Left lobe of liver (tissue), 2 donors: ENCODE data around the gene LCOR. TPM values are rescaled to one million over a fixed set of nuclear protein-coding genes. Genes with fewer than 3 reads are reported as not detected.
A peak's percentile ranks its signal among the peaks of the same experiment; 100 is the strongest.

ENCODE experiments used
- ATAC-seq: fragments of 200-7000 bp; cut with Tn5 transposase; one replicate; pipeline ENCODE4 v1.9.1; 2020; ENCODE audit warnings: mild to moderate bottlenecking, moderate library complexity
- DNase-seq: peaks from one replicate; pipeline ENCODE4 v3.0.0-alpha.2; 2020; ENCODE audit warnings: low spot score
- total RNA-seq: library from RNA; stranded (reverse); gene quantifications from one replicate; pipeline ENCODE4 v1.2.1, GENCODE V29; 2021
- donor health status: DM: no; HTN: no; CAD: no; lungs with moderate emphysema.
- donor health status: DM: no; HTN: yes; CAD: no.

Gene LCOR
- total RNA-seq, 1 donor from 2014 or later = 9.2 TPM

GRCh38 chr10:96978621-96979154 lies 146.6 kb downstream of the LCOR start:
- ATAC-seq = no peak
- DNase-seq = no peak

GRCh38 chr10:96982149-96982930 lies 150.2 kb downstream of the LCOR start:
- ATAC-seq (peak; percentile 41), DNase-seq (no peak)

GRCh38 chr10:96984541-96985131 lies 152.5 kb downstream of the LCOR start:
- DNase-seq (no peak), ATAC-seq (no peak)

GRCh38 chr10:96986200-96986856 lies 154.2 kb downstream of the LCOR start:
- DNase-seq (no peak), ATAC-seq (no peak)

- DNase-seq (no peak), ATAC-seq (no peak)
These were observed 155.2 kb downstream of the LCOR start for GRCh38 chr10:96987141-96987841.

GRCh38 chr10:96987842-96988175 lies 155.7 kb downstream of the LCOR start:
- DNase-seq = no peak
- no peak for ATAC-seq

GRCh38 chr10:96988426-96988825 lies 156.3 kb downstream of the LCOR start:
- ATAC-seq (no peak), DNase-seq (no peak)

GRCh38 chr10:96991313-96991841 lies 159.3 kb downstream of the LCOR start:
- ATAC-seq (no peak), DNase-seq (no peak)

- no peak for DNase-seq
- ATAC-seq = no peak
These were observed 160.6 kb downstream of the LCOR start for GRCh38 chr10:96992721-96993120.

GRCh38 chr10:96995851-96996250 lies 163.8 kb downstream of the LCOR start:
- no peak for ATAC-seq
- no peak for DNase-seq

- DNase-seq (no peak), ATAC-seq (no peak)
These were observed 164.3 kb downstream of the LCOR start for GRCh38 chr10:96996275-96996965.

- ATAC-seq = peak; percentile 58
- DNase-seq = peak; percentile 62
These were observed 166.3 kb downstream of the LCOR start for GRCh38 chr10:96998329-96998888.

- DNase-seq = no peak
- no peak for ATAC-seq
These were observed 167.2 kb downstream of the LCOR start for GRCh38 chr10:96999337-96999736.

GRCh38 chr10:96999987-97000386 lies 167.9 kb downstream of the LCOR start:
- ATAC-seq = peak; percentile 3
- no peak for DNase-seq

GRCh38 chr10:97000487-97001182 lies 168.5 kb downstream of the LCOR start:
- ATAC-seq (peak; percentile 64), DNase-seq (peak; percentile 78)

- ATAC-seq (no peak), DNase-seq (no peak)
These were observed 169.3 kb downstream of the LCOR start for GRCh38 chr10:97001183-97001991.

- no peak for ATAC-seq
- DNase-seq = no peak
These were observed 170.6 kb downstream of the LCOR start for GRCh38 chr10:97002670-97003069.

- DNase-seq (no peak), ATAC-seq (no peak)
These were observed 171.2 kb downstream of the LCOR start for GRCh38 chr10:97003151-97003803.
